ENCODE measurements around the gene ZMYM4. TPM values are rescaled to one million over a fixed set of nuclear protein-coding genes. Genes with fewer than 3 reads are reported as not detected.

ZMYM4 gene
- total RNA-seq, 4 donors from 2014 or later, result 16.3 to 80.0 (median 22.4) TPM

- Histone ChIP-seq H3K9me3 (no peaks in the 10 kb centered on the region), H3K4me3 (no peak overlapping the region), H3K36me3 (peaks cover 0 to 6% (median 0%) of the 10 kb centered on the region in 3 donors), H3K27ac (no peak overlapping the region), H3K27me3 (no peaks in the 10 kb centered on the region), H3K4me1 (no peaks in the 10 kb centered on the region)
- no peak for TF ChIP-seq CTCF (IDR thresholded peaks at IDR 0.05)
- no peak for TF ChIP-seq POLR2A (IDR thresholded peaks at IDR 0.05)
- DNase-seq, result no peak
Observed at GRCh38 chr1:35315649-35316048, 47.1 kb downstream of the ZMYM4 start.

- H3K4me1 ChIP-seq, result no peaks in the 10 kb centered on the region
- no peaks in the 10 kb centered on the region for H3K27me3 ChIP-seq
- H3K4me3 ChIP-seq, result no peak overlapping the region
- DNase-seq, result no peak
- H3K36me3 ChIP-seq, result peaks cover 0 to under 1% (median 0%) of the 10 kb centered on the region in 3 donors
- no peaks in the 10 kb centered on the region for H3K9me3 ChIP-seq
- TF ChIP-seq CTCF (IDR thresholded peaks at IDR 0.05) (no peak), POLR2A (IDR thresholded peaks at IDR 0.05) (no peak)
- H3K27ac ChIP-seq, result no peak overlapping the region
Observed at GRCh38 chr1:35316264-35316663, 47.8 kb downstream of the ZMYM4 start.

- Histone ChIP-seq H3K36me3 (no peaks in the 10 kb centered on the region), H3K27ac (no peak overlapping the region), H3K27me3 (no peaks in the 10 kb centered on the region), H3K4me1 (no peaks in the 10 kb centered on the region), H3K9me3 (no peaks in the 10 kb centered on the region), H3K4me3 (no peak overlapping the region)
- no peak for TF ChIP-seq POLR2A (IDR thresholded peaks at IDR 0.05)
- no peak for TF ChIP-seq CTCF (IDR thresholded peaks at IDR 0.05)
- no peak for DNase-seq
Observed at GRCh38 chr1:35319988-35320713, 51.6 kb downstream of the ZMYM4 start.

GRCh38 chr1:35320937-35321336, 52.4 kb downstream of the ZMYM4 start:
- H3K9me3 ChIP-seq, result no peaks in the 10 kb centered on the region
- no peaks in the 10 kb centered on the region for H3K27me3 ChIP-seq
- H3K36me3 ChIP-seq, result no peaks in the 10 kb centered on the region
- no peaks in the 10 kb centered on the region for H3K4me1 ChIP-seq
- TF ChIP-seq CTCF (IDR thresholded peaks at IDR 0.05) (no peak), POLR2A (IDR thresholded peaks at IDR 0.05) (no peak)
- H3K4me3 ChIP-seq, result no peak overlapping the region
- DNase-seq, result no peak
- H3K27ac ChIP-seq, result no peak overlapping the region

- no peaks in the 10 kb centered on the region for H3K4me1 ChIP-seq
- H3K36me3 ChIP-seq, result peaks cover 0 to 7% (median 0%) of the 10 kb centered on the region in 3 donors
- H3K4me3 ChIP-seq, result no peak overlapping the region
- DNase-seq, result no peak
- TF ChIP-seq POLR2A (IDR thresholded peaks at IDR 0.05) (no peak), CTCF (IDR thresholded peaks at IDR 0.05) (no peak)
- no peak overlapping the region for H3K27ac ChIP-seq
- H3K9me3 ChIP-seq, result no peaks in the 10 kb centered on the region
- no peaks in the 10 kb centered on the region for H3K27me3 ChIP-seq
Observed at GRCh38 chr1:35324486-35324885, 56.0 kb downstream of the ZMYM4 start.

Data from Peyer's patch (tissue), 4 donors.